GM04503 (cell line): ENCODE data around the gene SLC35F4.
A peak's percentile ranks its signal among the peaks of the same experiment; 100 is the strongest.
"Not testable (repeated sequence)": the region's sequence is repeated elsewhere in the genome, so short reads cannot be mapped to it uniquely, and the experiment has no call there.

ENCODE experiments used
- DNase-seq: peaks from one replicate; pipeline ENCODE4 v3.0.0-alpha.2; 2012; ENCODE audit warnings: low read depth

SLC35F4 gene

GRCh38 chr14:57725399-57726077 lies 140.4 kb downstream of the SLC35F4 start:
- DNase-seq, result peak; percentile 31

- DNase-seq, result not testable (repeated sequence)
Measured at GRCh38 chr14:57722141-57722540, 143.8 kb downstream of the SLC35F4 start.

GRCh38 chr14:57714487-57714931 lies 151.4 kb downstream of the SLC35F4 start:
- no peak for DNase-seq

- no peak for DNase-seq
Measured at GRCh38 chr14:57712698-57713097, 153.2 kb downstream of the SLC35F4 start.

GRCh38 chr14:57712102-57712501 lies 153.8 kb downstream of the SLC35F4 start:
- no peak for DNase-seq

GRCh38 chr14:57709909-57710308 lies 156.0 kb downstream of the SLC35F4 start:
- DNase-seq, result no peak

GRCh38 chr14:57709086-57709485 lies 156.8 kb downstream of the SLC35F4 start:
- not testable (repeated sequence) for DNase-seq

- DNase-seq, result no peak
Measured at GRCh38 chr14:57707219-57707618, 158.7 kb downstream of the SLC35F4 start.

- DNase-seq, result no peak
Measured at GRCh38 chr14:57704763-57705162, 161.1 kb downstream of the SLC35F4 start.

GRCh38 chr14:57699947-57700346 lies 165.9 kb downstream of the SLC35F4 start:
- no peak for DNase-seq

GRCh38 chr14:57692671-57693070 lies 173.2 kb downstream of the SLC35F4 start:
- DNase-seq, result peak; percentile 8

GRCh38 chr14:57687416-57687815 lies 178.5 kb downstream of the SLC35F4 start:
- no peak for DNase-seq

- DNase-seq, result no peak
Measured at GRCh38 chr14:57686304-57686703, 179.6 kb downstream of the SLC35F4 start.

GRCh38 chr14:57671021-57671420 lies 194.9 kb downstream of the SLC35F4 start:
- no peak for DNase-seq

GRCh38 chr14:57660208-57660607 lies 205.7 kb downstream of the SLC35F4 start:
- DNase-seq, result no peak

- DNase-seq, result no peak
Measured at GRCh38 chr14:57659052-57659451, 206.8 kb downstream of the SLC35F4 start.

GRCh38 chr14:57657487-57657886 lies 208.4 kb downstream of the SLC35F4 start:
- peak; percentile 6 for DNase-seq

GRCh38 chr14:57656853-57657252 lies 209.0 kb downstream of the SLC35F4 start:
- no peak for DNase-seq

- no peak for DNase-seq
Measured at GRCh38 chr14:57652769-57653168, 213.1 kb downstream of the SLC35F4 start.

GRCh38 chr14:57641776-57642175 lies 224.1 kb downstream of the SLC35F4 start:
- no peak for DNase-seq

GRCh38 chr14:57640036-57640435 lies 225.9 kb downstream of the SLC35F4 start:
- no peak for DNase-seq

- no peak for DNase-seq
Measured at GRCh38 chr14:57637901-57638300, 228.0 kb downstream of the SLC35F4 start.

GRCh38 chr14:57634335-57634734 lies 231.6 kb downstream of the SLC35F4 start:
- no peak for DNase-seq

GRCh38 chr14:57632649-57633048 lies 233.2 kb downstream of the SLC35F4 start:
- no peak for DNase-seq
